H9 (cell line): ENCODE measurements around the gene ADAMTS16. TPM values are rescaled to one million over a fixed set of nuclear protein-coding genes. Genes with fewer than 3 reads are reported as not detected.

Source experiments
- DNase-seq: peaks from one replicate; pipeline ENCODE4 v3.0.0-alpha.2; 2017
- H2AFZ ChIP-seq: one replicate; pipeline ENCODE4 v1.6.1; 2013; ENCODE audit warnings: mild to moderate bottlenecking, low read length, control low read depth, moderate library complexity
- H2AK5ac ChIP-seq: 2 replicates; pipeline ENCODE4 v1.6.1; 2013; ENCODE audit warnings: low read length, control low read depth, mixed read lengths; ENCODE audit not compliant: insufficient read length
- H2BK120ac ChIP-seq: one replicate; pipeline ENCODE4 v1.6.1; 2013; ENCODE audit warnings: low read depth, mild to moderate bottlenecking, low read length, control low read depth, inconsistent platforms; ENCODE audit not compliant: poor library complexity, severe bottlenecking
- H2BK12ac ChIP-seq: 2 replicates; pipeline ENCODE4 v1.6.1; 2013; ENCODE audit warnings: low read length, control low read depth, mixed read lengths, low read depth; ENCODE audit not compliant: insufficient read length
- H2BK15ac ChIP-seq: 2 replicates; pipeline ENCODE4 v1.6.1; 2013; ENCODE audit warnings: low read depth, low read length, control low read depth
- H2BK20ac ChIP-seq: one replicate; pipeline ENCODE4 v1.6.1; 2013; ENCODE audit warnings: low read depth, mild to moderate bottlenecking, low read length, control low read depth, inconsistent platforms; ENCODE audit not compliant: poor library complexity, severe bottlenecking
- H2BK5ac ChIP-seq: 2 replicates; pipeline ENCODE4 v1.6.1; 2013; ENCODE audit warnings: low read length, control low read depth, mixed read lengths; ENCODE audit not compliant: insufficient read length
- H3K14ac ChIP-seq: 2 replicates; pipeline ENCODE4 v1.6.1; 2013; ENCODE audit warnings: low read length, control low read depth; ENCODE audit not compliant: insufficient read depth
- H3K18ac ChIP-seq: 2 replicates; pipeline ENCODE4 v1.6.1; 2013; ENCODE audit warnings: low read depth, mild to moderate bottlenecking, mixed read lengths, low read length, control low read depth; ENCODE audit not compliant: insufficient read length
- H3K23ac ChIP-seq: 2 replicates; pipeline ENCODE4 v1.6.1; 2013; ENCODE audit warnings: low read length, control low read depth, mixed read lengths, low read depth; ENCODE audit not compliant: insufficient read length
- H3K23me2 ChIP-seq: 2 replicates; pipeline ENCODE4 v1.6.1; 2013; ENCODE audit warnings: low read depth, mild to moderate bottlenecking, mixed read lengths, low read length, control low read depth; ENCODE audit not compliant: insufficient read length, poor library complexity, severe bottlenecking
- H3K27ac ChIP-seq: 2 replicates; pipeline ENCODE4 v1.5.1; 2013; ENCODE audit warnings: low read length, control low read depth, mixed read lengths, low read depth; ENCODE audit not compliant: insufficient read length
- H3K27me3 ChIP-seq: 2 replicates; pipeline ENCODE4 v1.6.1; 2013; ENCODE audit warnings: low read length, control low read depth, inconsistent platforms; ENCODE audit not compliant: insufficient read depth
- H3K4ac ChIP-seq: 2 replicates; pipeline ENCODE4 v1.6.1; 2013; ENCODE audit warnings: low read depth, mild to moderate bottlenecking, control low read depth, inconsistent platforms, low read length, moderate library complexity
- H3K4me1 ChIP-seq: 2 replicates; pipeline ENCODE4 v1.6.1; 2013; ENCODE audit warnings: low read length, control low read depth, inconsistent platforms; ENCODE audit not compliant: insufficient read depth
- H3K4me2 ChIP-seq: 2 replicates; pipeline ENCODE4 v1.6.1; 2013; ENCODE audit warnings: low read length, control low read depth, mixed read lengths; ENCODE audit not compliant: insufficient read length, insufficient read depth
- H3K56ac ChIP-seq: 2 replicates; pipeline ENCODE4 v1.6.1; 2013; ENCODE audit warnings: low read depth, mild to moderate bottlenecking, mixed read lengths, low read length, control low read depth; ENCODE audit not compliant: insufficient read length
- H3K79me1 ChIP-seq: 2 replicates; pipeline ENCODE4 v1.6.1; 2013; ENCODE audit warnings: low read depth, mild to moderate bottlenecking, moderate library complexity, low read length, control low read depth, inconsistent platforms; ENCODE audit not compliant: insufficient read depth, poor library complexity, severe bottlenecking
- H3K79me2 ChIP-seq: 2 replicates; pipeline ENCODE4 v1.6.1; 2013; ENCODE audit warnings: low read length, control low read depth, inconsistent platforms; ENCODE audit not compliant: insufficient read depth
- H3K9ac ChIP-seq: 2 replicates; pipeline ENCODE4 v1.6.1; 2013; ENCODE audit warnings: low read length, control low read depth, mixed read lengths; ENCODE audit not compliant: insufficient read length; ENCODE audit errors: extremely low read depth
- H3K9me3 ChIP-seq: one replicate; pipeline ENCODE4 v1.6.1; 2013; ENCODE audit warnings: low read depth, low read length, inconsistent platforms; ENCODE audit not compliant: control insufficient read depth
- H3T11ph ChIP-seq: one replicate; pipeline ENCODE4 v1.6.1; 2013; ENCODE audit warnings: mild to moderate bottlenecking, low read length, control low read depth, inconsistent platforms
- H4K20me1 ChIP-seq: one replicate; pipeline ENCODE4 v1.6.1; 2013; ENCODE audit not compliant: control insufficient read depth, insufficient read length, insufficient read depth
- H4K5ac ChIP-seq: 2 replicates; pipeline ENCODE4 v1.6.1; 2013; ENCODE audit warnings: low read depth, mild to moderate bottlenecking, mixed read lengths, low read length, control low read depth; ENCODE audit not compliant: insufficient read length
- H4K8ac ChIP-seq: replicated peaks from 2 replicates; pipeline ENCODE4 v1.6.1; 2013; ENCODE audit warnings: low read length, control low read depth, mixed read lengths, low read depth; ENCODE audit not compliant: insufficient read length
- H4K91ac ChIP-seq: 2 replicates; pipeline ENCODE4 v1.6.1; 2013; ENCODE audit warnings: low read depth, mild to moderate bottlenecking, moderate library complexity, mixed read lengths, low read length, control low read depth; ENCODE audit not compliant: insufficient read length
- H3K27ac Mint-ChIP-seq, 3 experiments: 2 replicates in 2 of 3; 3 replicates in 1 of 3; pipeline ENCODE4 v1.8.0; 2020 to 2021; ENCODE audit warnings: mixed read lengths in 3 of 3, mild to moderate bottlenecking in 1 of 3, moderate library complexity in 1 of 3
- H3K27me3 Mint-ChIP-seq: 2 replicates; pipeline ENCODE4 v1.8.0; 2021; ENCODE audit warnings: low read depth, mild to moderate bottlenecking, moderate library complexity, mixed read lengths
- H3K36me3 Mint-ChIP-seq, 3 experiments: 2 replicates in 2 of 3; 3 replicates in 1 of 3; pipeline ENCODE4 v1.8.0; 2020 to 2021; ENCODE audit warnings: low read depth in 3 of 3, mixed read lengths in 3 of 3; ENCODE audit not compliant: insufficient read depth in 1 of 3
- H3K4me1 Mint-ChIP-seq, 2 experiments: 2 replicates each; pipeline ENCODE4 v1.8.0; 2020; ENCODE audit warnings: mixed read lengths in 2 of 2
- H3K4me3 Mint-ChIP-seq, 2 experiments: 2 replicates in 1 of 2; 3 replicates in 1 of 2; pipeline ENCODE4 v1.8.0; 2020 to 2021; ENCODE audit warnings: mild to moderate bottlenecking in 2 of 2, mixed read lengths in 2 of 2, moderate library complexity in 1 of 2
- H3K9me3 Mint-ChIP-seq, 2 experiments: 2 replicates in 1 of 2; 3 replicates in 1 of 2; pipeline ENCODE4 v1.8.0; 2020; ENCODE audit warnings: mild to moderate bottlenecking in 2 of 2, mixed read lengths in 2 of 2, moderate library complexity in 1 of 2
- WGBS: extraction: QIAGEN DNeasy Blood & Tissue Kit; methylation state at CpG from one replicate; pipeline ENCODE4 v1.1.7; 2013; ENCODE audit warnings: missing lambda C conversion rate, low lambda C conversion rate, mixed read lengths; ENCODE audit not compliant: insufficient read length; ENCODE audit errors: extremely low coverage; 5-methylcytosine and 5-hydroxymethylcytosine counted together
- total RNA-seq: library from RNA; stranded (reverse); gene quantifications from 2 replicates; pipeline ENCODE4 v1.2.1, GENCODE V29; 2021
- TF ChIP-seq, protein P1 (sequence below): fragments of 200-600 bp; sonication (generic); conservative IDR thresholded peaks from 3 replicates; pipeline ENCODE4 v1.8.0; 2021; ENCODE audit warnings: antibody characterized with exemption, mild to moderate bottlenecking

ADAMTS16 gene
- total RNA-seq, 1 experiment from 2014 or later: 4.5 TPM

DNA sequence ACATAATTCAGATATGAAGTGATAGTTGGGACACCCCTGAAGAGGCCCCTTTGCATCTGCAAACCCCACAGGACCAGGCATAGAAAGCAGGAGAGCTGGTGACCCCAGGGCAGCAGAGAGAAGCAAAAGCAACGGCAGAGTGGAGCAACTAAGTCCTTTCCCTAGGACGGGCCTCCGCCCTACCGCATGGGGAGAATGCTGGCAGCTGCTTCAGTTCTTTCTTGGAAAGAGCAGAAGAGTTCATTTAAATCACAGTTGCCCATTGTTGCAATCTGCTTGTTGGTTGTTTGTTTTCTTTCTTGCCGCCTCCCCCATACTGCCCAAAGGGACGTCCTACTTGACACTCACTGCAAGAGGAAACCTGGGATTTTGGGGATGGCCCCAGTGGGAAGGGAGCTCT, 126.2 kb downstream of the ADAMTS16 start:
- H2BK20ac ChIP-seq: no peak overlapping the region
- DNase-seq: no peak

More for the DNA sequence above, 126.2 kb downstream of the ADAMTS16 start:
- Histone ChIP-seq H3K4ac (no peak overlapping the region), H3K9me3 (no peaks in the 10 kb centered on the region), H3K23me2 (no peaks in the 10 kb centered on the region), H2BK12ac (no peak overlapping the region), H4K20me1 (no peaks in the 10 kb centered on the region), H3K4me1 (peaks cover 5% of the 10 kb centered on the region; the same call in 1 of the 2 replicates), H4K91ac (no peak overlapping the region), H3K23ac (no peak overlapping the region), H2BK5ac (no peak overlapping the region), H3K27me3 (no peaks in the 10 kb centered on the region), H4K8ac (no peak overlapping the region), H4K5ac (no peak overlapping the region), H2AFZ (no peak overlapping the region), H3K56ac (no peak overlapping the region), H3K79me1 (no peaks in the 10 kb centered on the region), H3K79me2 (no peaks in the 10 kb centered on the region), H3K9ac (no peak overlapping the region), H2BK15ac (no peak overlapping the region), H3T11ph (no peak overlapping the region), H3K14ac (no peak overlapping the region), H2AK5ac (no peak overlapping the region), H2BK120ac (no peak overlapping the region), H3K18ac (no peak overlapping the region), H3K4me2 (no peak overlapping the region), H3K27ac (no peak overlapping the region)
- Mint-ChIP-seq H3K4me3 (no peak overlapping the region), H3K27me3 (peaks cover 14% of the 10 kb centered on the region), H3K9me3 (no peaks in the 10 kb centered on the region), H3K27ac (peak overlapping the region in 1 of 3 experiments; percentile 4; a peak in 1 of 7 replicates), H3K4me1 (peaks cover 24 to 36% of the 10 kb centered on the region in 2 experiments), H3K36me3 (peaks cover 9 to 12% (median 10%) of the 10 kb centered on the region in 3 experiments)
- no CpG with 5 or more reads among the region's 6 CpGs for WGBS
- TF ChIP-seq, protein P1, sequence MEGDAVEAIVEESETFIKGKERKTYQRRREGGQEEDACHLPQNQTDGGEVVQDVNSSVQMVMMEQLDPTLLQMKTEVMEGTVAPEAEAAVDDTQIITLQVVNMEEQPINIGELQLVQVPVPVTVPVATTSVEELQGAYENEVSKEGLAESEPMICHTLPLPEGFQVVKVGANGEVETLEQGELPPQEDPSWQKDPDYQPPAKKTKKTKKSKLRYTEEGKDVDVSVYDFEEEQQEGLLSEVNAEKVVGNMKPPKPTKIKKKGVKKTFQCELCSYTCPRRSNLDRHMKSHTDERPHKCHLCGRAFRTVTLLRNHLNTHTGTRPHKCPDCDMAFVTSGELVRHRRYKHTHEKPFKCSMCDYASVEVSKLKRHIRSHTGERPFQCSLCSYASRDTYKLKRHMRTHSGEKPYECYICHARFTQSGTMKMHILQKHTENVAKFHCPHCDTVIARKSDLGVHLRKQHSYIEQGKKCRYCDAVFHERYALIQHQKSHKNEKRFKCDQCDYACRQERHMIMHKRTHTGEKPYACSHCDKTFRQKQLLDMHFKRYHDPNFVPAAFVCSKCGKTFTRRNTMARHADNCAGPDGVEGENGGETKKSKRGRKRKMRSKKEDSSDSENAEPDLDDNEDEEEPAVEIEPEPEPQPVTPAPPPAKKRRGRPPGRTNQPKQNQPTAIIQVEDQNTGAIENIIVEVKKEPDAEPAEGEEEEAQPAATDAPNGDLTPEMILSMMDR: no peak
